Mesothelial cell of epicardium (in vitro differentiated cells): ENCODE measurements around the gene PLEKHB1. TPM values are rescaled to one million over a fixed set of nuclear protein-coding genes. Genes with fewer than 3 reads are reported as not detected.
"Not testable (repeated sequence)": the region's sequence is repeated elsewhere in the genome, so short reads cannot be mapped to it uniquely, and the experiment has no call there.

Source experiments
- DNase-seq, 2 experiments: peaks; one replicate each; pipeline ENCODE4 v3.0.0; 2021; ENCODE audit warnings: low spot score in 2 of 2; ENCODE audit not compliant: unreplicated experiment in 2 of 2
- H3K27ac Mint-ChIP-seq: 2 replicates; pipeline ENCODE4 v1.8.0; 2021; ENCODE audit warnings: mixed read lengths
- H3K27me3 Mint-ChIP-seq: 2 replicates; pipeline ENCODE4 v1.8.0; 2021; ENCODE audit warnings: low read depth, mixed read lengths
- H3K36me3 Mint-ChIP-seq: 2 replicates; pipeline ENCODE4 v1.8.0; 2021; ENCODE audit warnings: mixed read lengths
- H3K4me1 Mint-ChIP-seq: 2 replicates; pipeline ENCODE4 v1.8.0; 2021; ENCODE audit warnings: mixed read lengths
- H3K4me3 Mint-ChIP-seq: 2 replicates; pipeline ENCODE4 v1.8.0; 2021; ENCODE audit warnings: mild to moderate bottlenecking, moderate library complexity, mixed read lengths
- H3K9me3 Mint-ChIP-seq: 2 replicates; pipeline ENCODE4 v1.8.0; 2021; ENCODE audit warnings: mixed read lengths
- CTCF ChIP-seq: fragments of 200-600 bp; sonication (generic); IDR thresholded peaks from one replicate; pipeline ENCODE4 v1.5.0; 2021; ENCODE audit warnings: antibody characterized with exemption; ENCODE audit not compliant: unreplicated experiment
- total RNA-seq: library from RNA; stranded (reverse); gene quantifications from 3 replicates; pipeline ENCODE4 v1.2.1, GENCODE V29; 2021

The PLEKHB1 gene
- total RNA-seq, 1 donor from 2014 or later = 9.0 TPM

DNA sequence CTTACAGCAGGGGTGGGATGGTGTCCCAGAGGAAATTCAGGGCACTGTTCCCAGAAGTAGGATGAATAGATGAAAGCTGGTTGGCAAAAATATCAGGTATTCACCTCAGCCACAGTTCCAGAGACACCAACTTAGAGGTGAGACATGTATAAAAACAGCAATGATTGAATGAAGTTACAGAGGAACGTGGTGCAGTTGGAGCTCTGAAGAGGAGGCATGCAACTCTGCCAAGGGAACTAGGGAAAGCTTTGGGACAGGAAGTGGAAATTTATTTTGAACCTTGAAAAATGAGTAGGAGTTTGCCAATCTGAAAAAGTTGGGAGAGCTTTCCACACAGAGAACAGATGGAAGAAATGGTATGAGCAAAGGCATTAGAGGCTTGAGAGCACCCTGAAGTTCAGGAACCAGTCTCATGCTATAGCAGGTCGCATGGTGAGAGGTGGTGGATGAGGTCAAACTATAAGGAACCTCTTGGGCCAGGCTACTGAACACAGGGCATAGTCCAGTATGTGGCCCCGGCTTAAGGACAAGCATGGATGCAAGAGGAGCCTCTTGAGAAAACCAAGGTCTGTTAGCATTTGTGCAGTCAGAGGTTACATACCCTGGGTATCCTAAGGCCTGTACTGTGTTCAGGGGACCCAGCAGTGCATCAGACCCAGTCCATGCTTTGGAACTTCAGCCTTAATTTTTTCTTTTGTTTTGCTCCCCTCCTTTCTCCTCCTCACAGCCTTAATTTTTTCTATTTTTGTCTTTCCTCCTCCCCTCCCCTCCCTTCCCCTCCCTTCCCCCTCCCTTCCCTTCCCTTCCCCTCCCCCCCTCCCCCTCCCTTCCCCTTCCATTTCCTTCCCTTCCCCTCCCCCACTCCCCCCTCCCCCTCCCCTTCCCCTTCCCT lies 17.5 kb downstream of the PLEKHB1 start:
- Mint-ChIP-seq H3K36me3 (no peaks in the 10 kb centered on the region), H3K27me3 (peaks cover 12% of the 10 kb centered on the region), H3K4me3 (no peak overlapping the region), H3K27ac (no peak overlapping the region), H3K9me3 (no peaks in the 10 kb centered on the region), H3K4me1 (peaks cover 7% of the 10 kb centered on the region)
- TF ChIP-seq CTCF = no peak
- no peak for DNase-seq

GRCh38 chr11:73664877-73665276 lies 18.5 kb downstream of the PLEKHB1 start:
- Mint-ChIP-seq H3K4me1 (peaks cover 7% of the 10 kb centered on the region), H3K36me3 (peaks cover 2% of the 10 kb centered on the region), H3K4me3 (no peak overlapping the region), H3K27ac (no peak overlapping the region), H3K27me3 (peaks cover 12% of the 10 kb centered on the region), H3K9me3 (no peaks in the 10 kb centered on the region)
- no peak for TF ChIP-seq CTCF
- DNase-seq = no peak

GRCh38 chr11:73667891-73668290 lies 21.5 kb downstream of the PLEKHB1 start:
- H3K36me3 Mint-ChIP-seq = peaks cover 2% of the 10 kb centered on the region
- no peaks in the 10 kb centered on the region for H3K9me3 Mint-ChIP-seq
- no peaks in the 10 kb centered on the region for H3K4me1 Mint-ChIP-seq
- H3K4me3 Mint-ChIP-seq = no peak overlapping the region
- no peaks in the 10 kb centered on the region for H3K27me3 Mint-ChIP-seq
- no peak for TF ChIP-seq CTCF
- no peak overlapping the region for H3K27ac Mint-ChIP-seq
- no peak for DNase-seq

- TF ChIP-seq CTCF = no peak
- Mint-ChIP-seq H3K4me3 (no peak overlapping the region), H3K36me3 (peaks cover 11% of the 10 kb centered on the region), H3K27me3 (no peaks in the 10 kb centered on the region), H3K4me1 (no peaks in the 10 kb centered on the region), H3K9me3 (no peaks in the 10 kb centered on the region), H3K27ac (no peak overlapping the region)
- no peak for DNase-seq
Observed at GRCh38 chr11:73670808-73671207, 24.4 kb downstream of the PLEKHB1 start.

GRCh38 chr11:73671701-73672100 lies 25.3 kb downstream of the PLEKHB1 start:
- DNase-seq = no peak
- H3K4me3 Mint-ChIP-seq = no peak overlapping the region
- TF ChIP-seq CTCF = no peak
- peaks cover 18% of the 10 kb centered on the region for H3K36me3 Mint-ChIP-seq
- no peaks in the 10 kb centered on the region for H3K4me1 Mint-ChIP-seq
- H3K27me3 Mint-ChIP-seq = no peaks in the 10 kb centered on the region
- H3K9me3 Mint-ChIP-seq = no peaks in the 10 kb centered on the region
- H3K27ac Mint-ChIP-seq = no peak overlapping the region

GRCh38 chr11:73676552-73676951 lies 30.2 kb downstream of the PLEKHB1 start:
- not testable (repeated sequence) for H3K27ac Mint-ChIP-seq, H3K4me3 Mint-ChIP-seq
- H3K36me3 Mint-ChIP-seq = peaks cover 31% of the 10 kb centered on the region

More at GRCh38 chr11:73676552-73676951, 30.2 kb downstream of the PLEKHB1 start:
- DNase-seq, H3K4me1 Mint-ChIP-seq, H3K9me3 Mint-ChIP-seq, H3K27me3 Mint-ChIP-seq: not testable (repeated sequence)
